ENCODE results near the gene IQGAP3. TPM values are rescaled to one million over a fixed set of nuclear protein-coding genes. Genes with fewer than 3 reads are reported as not detected.

IQGAP3 gene
- polyA plus RNA-seq, 3 donors: 0.03 to 0.24 TPM; not detected in 1

DNA sequence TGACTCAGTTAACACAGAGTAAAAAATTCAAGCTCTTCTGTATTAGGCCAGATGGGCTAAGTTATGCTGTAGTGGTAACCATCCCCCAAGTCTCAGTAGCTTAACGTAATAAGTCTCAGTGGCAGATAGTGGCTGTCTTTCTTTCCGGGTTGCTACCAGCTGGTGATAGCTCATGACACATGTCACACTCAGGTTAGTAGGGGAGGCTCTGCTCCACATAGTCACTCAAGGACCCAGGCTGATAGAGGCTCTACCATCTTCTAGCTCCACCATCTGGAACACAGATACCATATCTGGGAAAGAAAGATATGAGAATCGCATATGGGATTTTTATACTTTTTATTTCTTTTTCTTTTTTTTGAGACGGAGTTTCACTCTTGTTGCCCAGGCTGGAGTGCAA is 55.5 kb downstream of the IQGAP3 start:
- H3K4me2 ChIP-seq (replicated peaks; ENCODE audit: extremely low read depth, low read length, poor library complexity, severe bottlenecking): no peak overlapping the region
- H3K79me2 ChIP-seq (ENCODE audit: insufficient read depth, low read length): no peaks in the 10 kb centered on the region
- peaks cover 31% of the 10 kb centered on the region for H3K4me1 Mint-ChIP-seq
- peak overlapping the region in 3 of 7 donors; percentile 26 to 35 (median 32) for H3K27ac Mint-ChIP-seq
- H3K9me3 Mint-ChIP-seq: peaks cover 0 to 14% (median 0%) of the 10 kb centered on the region in 7 donors
- H4K20me1 ChIP-seq (ENCODE audit: insufficient read depth, low read length): no peaks in the 10 kb centered on the region
- peaks cover 0 to 7% (median 0%) of the 10 kb centered on the region in 3 donors for H3K27me3 Mint-ChIP-seq (ENCODE audit: low read depth in 3 of 3)
- TF ChIP-seq, protein P1, sequence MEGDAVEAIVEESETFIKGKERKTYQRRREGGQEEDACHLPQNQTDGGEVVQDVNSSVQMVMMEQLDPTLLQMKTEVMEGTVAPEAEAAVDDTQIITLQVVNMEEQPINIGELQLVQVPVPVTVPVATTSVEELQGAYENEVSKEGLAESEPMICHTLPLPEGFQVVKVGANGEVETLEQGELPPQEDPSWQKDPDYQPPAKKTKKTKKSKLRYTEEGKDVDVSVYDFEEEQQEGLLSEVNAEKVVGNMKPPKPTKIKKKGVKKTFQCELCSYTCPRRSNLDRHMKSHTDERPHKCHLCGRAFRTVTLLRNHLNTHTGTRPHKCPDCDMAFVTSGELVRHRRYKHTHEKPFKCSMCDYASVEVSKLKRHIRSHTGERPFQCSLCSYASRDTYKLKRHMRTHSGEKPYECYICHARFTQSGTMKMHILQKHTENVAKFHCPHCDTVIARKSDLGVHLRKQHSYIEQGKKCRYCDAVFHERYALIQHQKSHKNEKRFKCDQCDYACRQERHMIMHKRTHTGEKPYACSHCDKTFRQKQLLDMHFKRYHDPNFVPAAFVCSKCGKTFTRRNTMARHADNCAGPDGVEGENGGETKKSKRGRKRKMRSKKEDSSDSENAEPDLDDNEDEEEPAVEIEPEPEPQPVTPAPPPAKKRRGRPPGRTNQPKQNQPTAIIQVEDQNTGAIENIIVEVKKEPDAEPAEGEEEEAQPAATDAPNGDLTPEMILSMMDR (IDR thresholded peaks at IDR 0.05): no peak
- no peak overlapping the region for H3K4me3 Mint-ChIP-seq
- H3K27me3 ChIP-seq (ENCODE audit: control insufficient read depth in 2 of 2, insufficient read depth in 2 of 2, low read length in 2 of 2): no peaks in the 10 kb centered on the region
- H3K4me1 ChIP-seq (ENCODE audit: control insufficient read depth in 1 of 2, insufficient read depth in 2 of 2, low read length in 2 of 2): peaks cover 12 to 33% of the 10 kb centered on the region in 2 donors
- H3K9ac ChIP-seq (ENCODE audit: insufficient read depth, low read length, poor library complexity, severe bottlenecking): no peak overlapping the region
- WGBS (ENCODE audit: insufficient coverage): no CpG with 5 or more reads among the region's 4 CpGs
- H3K9me3 ChIP-seq (replicated peaks in 1 of 2; ENCODE audit: control insufficient read depth in 1 of 2, insufficient read depth in 1 of 2, low read length in 2 of 2): no peaks in the 10 kb centered on the region
- H2AFZ ChIP-seq (ENCODE audit: insufficient read depth, low read depth, low read length, poor library complexity, severe bottlenecking): no peak overlapping the region
- no peak overlapping the region for H3K27ac ChIP-seq (ENCODE audit: low read depth in 1 of 2, low read length in 2 of 2)
- no peak overlapping the region for H3K4me3 ChIP-seq (replicated peaks in 1 of 3; ENCODE audit: low read depth in 2 of 3, low read length in 3 of 3)
- H3K36me3 ChIP-seq (replicated peaks in 1 of 2; ENCODE audit: control insufficient read depth in 1 of 2, insufficient read depth in 2 of 2, low read length in 2 of 2): no peaks in the 10 kb centered on the region
- peaks cover 0 to 2% of the 10 kb centered on the region in 2 donors for H3K36me3 Mint-ChIP-seq
- intact Hi-C loops (cut with micrococcal nuclease): no loop called here
- DNase-seq: no peak

DNA sequence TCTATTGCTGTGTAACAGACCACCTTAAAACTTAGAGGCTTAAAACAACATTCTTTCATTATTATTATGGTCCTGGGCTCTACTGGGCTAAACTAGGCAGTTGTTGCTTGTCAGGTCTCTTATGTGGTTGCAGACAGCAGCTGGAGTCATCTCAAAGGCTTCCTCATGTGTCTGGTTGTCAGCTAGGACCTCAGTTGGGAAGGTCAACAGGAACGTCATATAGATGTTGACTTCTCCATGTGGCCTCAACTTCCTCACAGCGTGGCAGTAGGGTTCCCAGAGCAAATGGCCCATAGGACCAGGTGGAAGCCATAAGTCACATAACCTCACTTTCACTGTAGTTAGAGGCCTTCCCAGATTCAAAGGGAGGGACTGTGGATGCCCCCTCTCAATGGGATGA is 56.4 kb downstream of the IQGAP3 start:
- no peak overlapping the region for H3K4me3 Mint-ChIP-seq
- intact Hi-C loops (cut with micrococcal nuclease): no loop called here

More for the DNA sequence above, 56.4 kb downstream of the IQGAP3 start:
- H3K79me2 ChIP-seq (ENCODE audit: insufficient read depth, low read length): no peaks in the 10 kb centered on the region
- DNase-seq: peak; percentile 59 to 73 (median 67)
- peaks cover 0 to 2% of the 10 kb centered on the region in 2 donors for H3K36me3 Mint-ChIP-seq
- peaks cover 38% of the 10 kb centered on the region for H3K4me1 Mint-ChIP-seq
- peak overlapping the region in 6 of 7 donors; percentile 21 to 87 (median 76) for H3K27ac Mint-ChIP-seq
- H3K9ac ChIP-seq (ENCODE audit: insufficient read depth, low read length, poor library complexity, severe bottlenecking): no peak overlapping the region
- no CpG with 5 or more reads among the region's 2 CpGs for WGBS (ENCODE audit: insufficient coverage)
- peak overlapping the region in 1 of 2 donors; percentile 40 for H3K27ac ChIP-seq (ENCODE audit: low read depth in 1 of 2, low read length in 2 of 2)
- no peaks in the 10 kb centered on the region for H3K27me3 ChIP-seq (ENCODE audit: control insufficient read depth in 2 of 2, insufficient read depth in 2 of 2, low read length in 2 of 2)
- no peak overlapping the region for H3K4me2 ChIP-seq (replicated peaks; ENCODE audit: extremely low read depth, low read length, poor library complexity, severe bottlenecking)
- H3K4me3 ChIP-seq (replicated peaks in 1 of 3; ENCODE audit: low read depth in 2 of 3, low read length in 3 of 3): no peak overlapping the region
- no peaks in the 10 kb centered on the region for H4K20me1 ChIP-seq (ENCODE audit: insufficient read depth, low read length)
- TF ChIP-seq, protein P1 (IDR thresholded peaks at IDR 0.05): no peak
- peaks cover 15 to 39% of the 10 kb centered on the region in 2 donors for H3K4me1 ChIP-seq (ENCODE audit: control insufficient read depth in 1 of 2, insufficient read depth in 2 of 2, low read length in 2 of 2)
- H3K9me3 ChIP-seq (replicated peaks in 1 of 2; ENCODE audit: control insufficient read depth in 1 of 2, insufficient read depth in 1 of 2, low read length in 2 of 2): no peaks in the 10 kb centered on the region
- peaks cover 0 to 7% (median 0%) of the 10 kb centered on the region in 3 donors for H3K27me3 Mint-ChIP-seq (ENCODE audit: low read depth in 3 of 3)
- peaks cover 0 to 14% (median 0%) of the 10 kb centered on the region in 7 donors for H3K9me3 Mint-ChIP-seq
- no peak overlapping the region for H2AFZ ChIP-seq (ENCODE audit: insufficient read depth, low read depth, low read length, poor library complexity, severe bottlenecking)
- H3K36me3 ChIP-seq (replicated peaks in 1 of 2; ENCODE audit: control insufficient read depth in 1 of 2, insufficient read depth in 2 of 2, low read length in 2 of 2): no peaks in the 10 kb centered on the region
